ENCODE measurements around the gene SAMD14. TPM values are rescaled to one million over a fixed set of nuclear protein-coding genes. Genes with fewer than 3 reads are reported as not detected.
A peak's percentile ranks its signal among the peaks of the same experiment; 100 is the strongest.

The SAMD14 gene
- total RNA-seq, 1 donor = 2.5 TPM

DNA sequence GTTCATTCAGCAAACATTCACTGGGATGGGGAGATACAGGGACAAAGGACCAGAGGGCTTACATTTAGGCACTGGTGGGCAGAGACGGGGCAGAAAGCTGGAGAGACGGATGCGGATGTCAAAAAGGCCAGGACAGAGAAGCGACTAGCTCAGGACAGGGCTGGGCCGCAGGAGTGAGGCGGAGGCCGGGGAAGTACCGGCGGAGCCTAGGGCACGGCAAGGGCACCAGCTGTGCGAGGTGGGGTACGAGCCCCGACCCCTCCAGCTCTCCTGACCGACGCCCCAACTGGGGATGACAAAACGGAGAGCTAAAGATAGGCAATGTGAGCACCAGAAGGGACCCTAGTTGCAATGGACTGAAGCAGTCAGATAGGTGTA lies 31.9 kb upstream of the SAMD14 start:
- H3K4me1 ChIP-seq (ENCODE audit: insufficient read depth, low read length) = peaks cover 11% of the 10 kb centered on the region
- no peaks in the 10 kb centered on the region for H3K27me3 ChIP-seq (ENCODE audit: insufficient read depth, low read length)
- H3K4me3 ChIP-seq (ENCODE audit: insufficient read depth, low read length) = peak overlapping the region; percentile 83
- H4K20me1 ChIP-seq (ENCODE audit: insufficient read depth, low read length) = no peaks in the 10 kb centered on the region
- peak overlapping the region; percentile 100 for H3K4me2 ChIP-seq (ENCODE audit: insufficient read depth, low read length)
- TF ChIP-seq, protein P1, sequence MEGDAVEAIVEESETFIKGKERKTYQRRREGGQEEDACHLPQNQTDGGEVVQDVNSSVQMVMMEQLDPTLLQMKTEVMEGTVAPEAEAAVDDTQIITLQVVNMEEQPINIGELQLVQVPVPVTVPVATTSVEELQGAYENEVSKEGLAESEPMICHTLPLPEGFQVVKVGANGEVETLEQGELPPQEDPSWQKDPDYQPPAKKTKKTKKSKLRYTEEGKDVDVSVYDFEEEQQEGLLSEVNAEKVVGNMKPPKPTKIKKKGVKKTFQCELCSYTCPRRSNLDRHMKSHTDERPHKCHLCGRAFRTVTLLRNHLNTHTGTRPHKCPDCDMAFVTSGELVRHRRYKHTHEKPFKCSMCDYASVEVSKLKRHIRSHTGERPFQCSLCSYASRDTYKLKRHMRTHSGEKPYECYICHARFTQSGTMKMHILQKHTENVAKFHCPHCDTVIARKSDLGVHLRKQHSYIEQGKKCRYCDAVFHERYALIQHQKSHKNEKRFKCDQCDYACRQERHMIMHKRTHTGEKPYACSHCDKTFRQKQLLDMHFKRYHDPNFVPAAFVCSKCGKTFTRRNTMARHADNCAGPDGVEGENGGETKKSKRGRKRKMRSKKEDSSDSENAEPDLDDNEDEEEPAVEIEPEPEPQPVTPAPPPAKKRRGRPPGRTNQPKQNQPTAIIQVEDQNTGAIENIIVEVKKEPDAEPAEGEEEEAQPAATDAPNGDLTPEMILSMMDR (IDR thresholded peaks at IDR 0.05; ENCODE audit: extremely low read depth, low read depth, low read length) = no peak
- no peak overlapping the region for H3K27ac ChIP-seq (ENCODE audit: low read depth, low read length)
- peak overlapping the region; percentile 93 for H2AFZ ChIP-seq (ENCODE audit: low read length)
- no peaks in the 10 kb centered on the region for H3K36me3 ChIP-seq (ENCODE audit: insufficient read depth, low read length)
- DNase-seq (ENCODE audit: insufficient read length, low spot score, missing footprints) = no peak
- no peaks in the 10 kb centered on the region for H3K79me2 ChIP-seq (ENCODE audit: insufficient read depth, low read length)
- no peaks in the 10 kb centered on the region for H3K9me3 ChIP-seq (ENCODE audit: low read depth, low read length)

DNA sequence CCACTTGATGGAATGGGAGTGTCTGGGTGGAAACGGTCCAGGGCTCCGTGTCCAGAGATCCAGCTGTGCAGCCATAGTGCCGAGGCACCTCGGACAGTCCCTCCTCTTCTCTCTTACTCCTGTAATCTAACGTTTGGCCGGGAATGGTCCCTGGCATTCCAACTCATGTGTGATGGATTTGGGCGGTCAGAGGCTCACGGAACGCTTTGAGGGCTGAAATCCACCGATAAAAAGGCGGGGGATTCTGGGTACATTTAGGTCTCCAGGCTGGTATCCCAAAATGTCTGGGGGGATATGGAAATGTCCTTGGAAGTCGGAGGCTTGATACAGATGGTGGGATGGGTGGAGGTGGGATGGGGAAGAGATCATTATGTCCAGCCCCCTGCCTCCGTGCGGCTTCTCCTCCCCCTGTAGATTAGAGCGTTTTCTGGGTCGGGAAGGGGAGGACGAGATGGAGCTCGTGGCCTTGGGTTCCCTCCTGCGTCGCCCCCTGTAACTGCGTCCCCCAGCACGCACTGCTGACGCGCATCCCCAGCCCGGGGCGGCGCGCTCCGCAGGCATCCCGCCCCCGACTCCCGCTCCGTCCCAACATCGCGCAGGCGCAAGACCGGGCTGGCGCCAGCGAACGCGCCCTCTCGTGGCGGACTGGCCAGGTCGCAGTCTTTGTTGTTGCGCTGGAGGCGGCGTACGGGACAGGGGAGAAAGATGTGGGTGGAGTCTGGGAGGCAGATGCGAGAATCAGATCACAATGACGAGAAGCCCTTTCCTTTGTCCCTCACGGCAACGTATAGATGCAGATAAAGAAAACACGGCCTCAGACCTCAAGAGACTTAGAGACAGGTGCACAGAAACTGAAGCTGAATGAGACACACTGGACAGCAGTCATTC lies 31.3 kb upstream of the SAMD14 start:
- peak overlapping the region; percentile 56 for H3K27ac ChIP-seq (ENCODE audit: low read depth, low read length)
- TF ChIP-seq, protein P1 (IDR thresholded peaks at IDR 0.05; ENCODE audit: extremely low read depth, low read depth, low read length) = peak; percentile 93
- H3K9me3 ChIP-seq (ENCODE audit: low read depth, low read length) = no peaks in the 10 kb centered on the region

DNA sequence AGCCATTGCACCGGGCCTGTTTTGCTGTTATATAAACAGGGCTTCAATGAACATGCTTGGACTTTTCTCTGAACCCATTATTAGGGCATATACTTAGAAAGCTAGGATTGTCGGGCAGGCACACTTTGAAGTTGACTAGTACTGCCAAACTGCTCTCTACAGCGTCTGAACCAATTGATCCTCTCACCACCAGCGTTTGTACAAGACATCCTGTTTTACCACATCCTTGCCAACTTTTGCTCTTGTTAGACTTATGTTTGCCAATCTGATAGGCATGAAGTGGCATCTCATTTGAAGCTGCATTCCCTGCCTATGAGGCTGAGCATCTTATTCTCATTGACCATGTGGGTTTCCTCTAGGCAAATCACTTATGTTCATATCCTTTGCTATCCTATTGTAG lies 27.9 kb upstream of the SAMD14 start:
- Histone ChIP-seq H3K36me3 (ENCODE audit: insufficient read depth, low read length) (no peaks in the 10 kb centered on the region), H3K79me2 (ENCODE audit: insufficient read depth, low read length) (no peaks in the 10 kb centered on the region), H3K27me3 (ENCODE audit: insufficient read depth, low read length) (no peaks in the 10 kb centered on the region), H4K20me1 (ENCODE audit: insufficient read depth, low read length) (no peaks in the 10 kb centered on the region), H3K4me1 (ENCODE audit: insufficient read depth, low read length) (peaks cover 38% of the 10 kb centered on the region), H2AFZ (ENCODE audit: low read length) (no peak overlapping the region), H3K4me2 (ENCODE audit: insufficient read depth, low read length) (no peak overlapping the region), H3K27ac (ENCODE audit: low read depth, low read length) (no peak overlapping the region), H3K9me3 (ENCODE audit: low read depth, low read length) (no peaks in the 10 kb centered on the region), H3K4me3 (ENCODE audit: insufficient read depth, low read length) (no peak overlapping the region)
- peak; percentile 5 for DNase-seq (ENCODE audit: insufficient read length, low spot score, missing footprints)
- TF ChIP-seq, protein P1 (IDR thresholded peaks at IDR 0.05; ENCODE audit: extremely low read depth, low read depth, low read length) = no peak

More for the DNA sequence above, 31.3 kb upstream of the SAMD14 start:
- Histone ChIP-seq H3K36me3 (ENCODE audit: insufficient read depth, low read length) (no peaks in the 10 kb centered on the region), H3K27me3 (ENCODE audit: insufficient read depth, low read length) (no peaks in the 10 kb centered on the region), H2AFZ (ENCODE audit: low read length) (peak overlapping the region; percentile 95), H3K4me3 (ENCODE audit: insufficient read depth, low read length) (peak overlapping the region; percentile 83), H4K20me1 (ENCODE audit: insufficient read depth, low read length) (no peaks in the 10 kb centered on the region), H3K4me2 (ENCODE audit: insufficient read depth, low read length) (peak overlapping the region; percentile 100), H3K79me2 (ENCODE audit: insufficient read depth, low read length) (no peaks in the 10 kb centered on the region), H3K4me1 (ENCODE audit: insufficient read depth, low read length) (peaks cover 11% of the 10 kb centered on the region)
- peak; percentile 100 for DNase-seq (ENCODE audit: insufficient read length, low spot score, missing footprints)

DNA sequence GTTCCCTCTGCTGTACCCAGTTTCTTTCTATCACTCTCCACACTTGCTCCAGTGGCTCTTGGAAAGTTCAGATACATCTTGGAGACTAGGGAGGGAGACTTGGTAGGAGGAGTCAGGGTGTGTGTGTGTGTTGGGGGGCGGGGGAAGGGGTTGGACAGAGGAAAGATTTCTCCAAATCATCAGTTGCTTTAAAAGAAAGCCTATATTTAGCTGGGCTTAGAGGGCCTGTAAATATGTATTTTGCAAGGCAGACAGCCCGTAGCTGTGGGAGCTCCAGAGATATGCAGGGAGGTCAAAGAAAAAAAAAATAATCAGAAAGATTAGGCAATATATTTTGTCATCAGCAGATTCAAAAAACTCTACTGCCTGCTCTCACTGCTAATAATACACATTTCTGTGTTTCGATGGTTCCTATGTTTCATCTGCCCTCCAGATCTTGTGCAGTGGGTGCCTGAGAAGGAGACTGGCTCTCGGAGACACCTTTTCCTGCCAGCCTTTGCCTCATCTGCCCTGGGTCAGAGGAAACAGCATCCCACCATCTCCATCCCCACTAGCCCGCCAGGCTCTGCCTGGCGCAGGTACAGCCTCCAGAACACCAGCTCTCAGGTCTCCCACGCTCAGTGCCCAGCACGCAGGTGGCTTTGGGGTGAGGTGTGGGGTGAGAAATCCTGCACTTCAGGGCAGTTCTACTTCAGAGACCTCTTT lies 25.3 kb upstream of the SAMD14 start:
- DNase-seq (ENCODE audit: insufficient read length, low spot score, missing footprints) = peak; percentile 92
- H2AFZ ChIP-seq (ENCODE audit: low read length) = peak overlapping the region; percentile 82
- H3K79me2 ChIP-seq (ENCODE audit: insufficient read depth, low read length) = peaks cover 5% of the 10 kb centered on the region
- H3K4me2 ChIP-seq (ENCODE audit: insufficient read depth, low read length) = peak overlapping the region; percentile 62
- H3K36me3 ChIP-seq (ENCODE audit: insufficient read depth, low read length) = no peaks in the 10 kb centered on the region
- no peaks in the 10 kb centered on the region for H3K27me3 ChIP-seq (ENCODE audit: insufficient read depth, low read length)
- H3K9me3 ChIP-seq (ENCODE audit: low read depth, low read length) = no peaks in the 10 kb centered on the region
- H4K20me1 ChIP-seq (ENCODE audit: insufficient read depth, low read length) = no peaks in the 10 kb centered on the region
- peak overlapping the region; percentile 80 for H3K27ac ChIP-seq (ENCODE audit: low read depth, low read length)
- H3K4me3 ChIP-seq (ENCODE audit: insufficient read depth, low read length) = peak overlapping the region; percentile 20
- H3K4me1 ChIP-seq (ENCODE audit: insufficient read depth, low read length) = peaks cover 44% of the 10 kb centered on the region
- TF ChIP-seq, protein P1 (IDR thresholded peaks at IDR 0.05; ENCODE audit: extremely low read depth, low read depth, low read length) = no peak
